HG02623 (cell line): Measurements from ENCODE around the gene HOXD12.

Experiments
- ATAC-seq: cut with Tn5 transposase; IDR thresholded peaks from one replicate; pipeline ENCODE4 v1.9.1; 2021; ENCODE audit warnings: moderate library complexity; ENCODE audit not compliant: unreplicated experiment

Gene HOXD12

DNA sequence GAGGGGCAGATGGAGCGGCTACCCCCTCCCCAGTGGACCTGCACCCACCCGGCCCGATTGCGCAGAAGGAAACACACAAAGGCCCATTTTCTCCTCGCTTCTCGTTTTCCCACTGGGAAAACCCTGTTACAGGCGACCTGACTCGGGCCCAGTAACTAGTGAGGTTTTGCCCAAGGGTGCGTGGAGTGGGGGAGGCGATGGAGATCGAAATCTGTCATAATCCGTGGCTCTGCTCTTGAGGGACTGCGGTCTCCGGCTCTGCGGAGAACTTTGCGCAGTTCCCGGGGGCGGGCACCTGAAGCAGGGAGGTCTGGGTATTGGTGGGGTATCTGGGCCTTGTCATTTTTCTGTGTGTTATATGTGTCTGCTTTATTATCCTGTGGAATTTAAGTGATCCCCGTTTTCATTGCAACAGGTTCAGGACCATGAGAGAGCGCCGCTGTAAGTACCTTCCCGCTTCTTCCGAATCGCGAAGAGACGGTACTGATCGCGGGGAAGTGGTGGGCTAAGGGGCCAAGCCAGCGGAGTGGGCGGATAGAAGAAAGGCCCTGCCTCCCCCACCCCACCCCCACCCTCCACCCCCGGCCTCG, 47.7 kb downstream of the HOXD12 start:
- ATAC-seq = no peak

DNA sequence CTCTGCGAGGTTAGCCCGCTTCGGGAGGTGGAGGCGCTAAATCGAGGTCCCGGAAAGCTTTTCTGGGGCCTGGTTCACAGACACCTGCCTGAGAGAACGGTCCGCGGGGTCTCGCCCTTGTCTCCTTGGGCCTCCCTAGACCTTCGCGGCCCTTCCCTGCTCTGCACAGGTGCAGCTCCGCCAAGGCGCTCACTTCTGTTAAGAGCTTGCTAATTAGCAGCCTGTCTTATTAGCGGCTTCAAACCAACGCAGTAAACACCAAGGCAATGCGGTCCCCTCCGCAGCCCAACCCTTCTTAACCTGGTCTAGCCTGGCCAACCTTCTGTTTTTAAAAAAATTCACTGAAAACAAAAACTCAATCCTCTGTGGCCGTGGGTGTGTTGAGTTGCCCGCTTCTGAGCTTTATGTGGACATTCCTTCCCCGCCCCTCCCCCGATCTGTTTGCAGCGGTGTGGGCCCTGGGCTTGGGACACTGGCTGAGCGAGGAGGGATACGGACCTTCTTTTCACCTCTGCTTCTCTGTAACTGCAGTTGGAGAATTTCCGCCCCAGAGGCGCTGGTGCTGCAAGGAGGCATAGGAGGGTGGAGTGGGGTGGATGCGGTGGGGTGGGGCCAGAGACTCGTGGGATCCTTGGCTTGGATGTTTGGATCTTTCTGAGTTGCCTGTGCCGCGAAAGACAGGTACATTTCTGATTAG, 48.4 kb downstream of the HOXD12 start:
- ATAC-seq = no peak

DNA sequence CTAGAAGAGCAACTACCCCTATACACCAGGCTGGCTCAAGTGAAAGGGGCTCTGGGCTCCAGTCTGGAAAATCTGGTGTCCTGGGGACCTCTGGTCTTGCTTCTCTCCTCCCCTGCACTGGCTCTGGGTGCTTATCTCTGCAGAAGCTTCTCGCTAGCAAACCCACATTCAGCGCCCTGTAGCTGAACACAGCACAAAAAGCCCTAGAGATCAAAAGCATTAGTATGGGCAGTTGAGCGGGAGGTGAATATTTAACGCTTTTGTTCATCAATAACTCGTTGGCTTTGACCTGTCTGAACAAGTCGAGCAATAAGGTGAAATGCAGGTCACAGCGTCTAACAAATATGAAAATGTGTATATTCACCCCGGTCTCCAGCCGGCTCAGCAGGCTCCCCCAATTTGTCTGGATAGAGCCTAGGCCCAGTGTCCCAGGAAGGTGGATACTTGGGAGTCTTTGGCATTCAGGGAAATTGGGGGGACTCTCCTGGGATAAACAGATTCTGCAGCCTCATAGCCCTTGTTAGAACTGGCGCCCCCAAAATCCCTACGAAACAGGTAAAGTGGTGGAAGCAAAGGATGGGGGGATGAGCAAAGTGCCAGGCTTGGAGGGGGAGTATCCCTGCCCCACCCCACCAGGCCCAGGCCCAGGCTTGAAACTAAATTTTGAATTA, 49.3 kb downstream of the HOXD12 start:
- ATAC-seq = no peak

DNA sequence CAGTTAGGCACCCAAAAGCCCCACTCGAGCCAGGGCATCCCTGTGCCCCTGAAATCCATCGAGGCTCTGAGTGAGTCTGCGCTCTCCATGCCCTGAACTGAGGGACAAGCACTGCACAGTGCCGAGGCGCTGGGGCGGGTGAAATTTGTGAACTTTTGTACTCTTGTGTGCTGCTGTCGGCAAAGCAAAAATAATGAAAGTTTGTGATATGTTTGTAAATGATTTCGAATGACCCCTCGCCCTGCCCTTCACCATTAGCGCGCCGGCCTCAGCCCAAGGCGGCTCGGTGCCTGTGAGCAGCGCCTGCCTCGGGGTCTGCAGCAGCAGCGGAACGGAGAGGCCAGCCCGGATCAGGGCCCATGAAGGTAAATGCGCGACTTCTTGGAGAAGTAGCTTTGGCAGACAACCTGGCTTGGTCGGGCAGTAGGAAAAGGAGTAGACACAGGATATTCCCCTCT, 49.9 kb downstream of the HOXD12 start:
- no peak for ATAC-seq

DNA sequence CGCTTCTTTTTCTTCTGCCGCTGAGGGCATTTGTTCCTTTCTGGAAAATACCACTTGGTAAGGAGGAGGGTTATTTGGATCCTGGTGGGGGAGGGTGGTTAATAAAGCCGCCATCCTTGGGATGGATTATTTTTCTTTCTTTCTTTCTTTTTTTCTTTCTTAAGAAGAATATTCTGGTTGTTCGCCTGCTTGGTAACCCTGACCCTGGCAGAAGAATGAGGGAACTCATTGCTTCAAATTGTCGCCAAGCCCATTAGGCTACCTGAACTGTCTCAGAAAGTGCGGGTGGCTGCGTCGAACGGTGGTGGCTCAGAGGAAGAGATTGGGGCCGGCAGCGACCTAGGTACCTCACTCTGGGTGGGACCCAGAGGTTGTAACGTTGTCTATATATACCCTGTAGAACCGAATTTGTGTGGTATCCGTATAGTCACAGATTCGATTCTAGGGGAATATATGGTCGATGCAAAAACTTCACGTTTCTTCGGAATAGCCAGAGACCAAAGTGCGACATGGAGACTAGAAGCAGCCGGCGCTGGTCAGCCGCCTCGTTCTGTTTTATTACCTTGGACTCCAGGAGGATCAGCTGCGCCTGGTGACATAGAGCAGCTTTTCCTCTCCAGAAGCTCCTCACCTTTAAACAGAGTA, 50.5 kb downstream of the HOXD12 start:
- no peak for ATAC-seq

DNA sequence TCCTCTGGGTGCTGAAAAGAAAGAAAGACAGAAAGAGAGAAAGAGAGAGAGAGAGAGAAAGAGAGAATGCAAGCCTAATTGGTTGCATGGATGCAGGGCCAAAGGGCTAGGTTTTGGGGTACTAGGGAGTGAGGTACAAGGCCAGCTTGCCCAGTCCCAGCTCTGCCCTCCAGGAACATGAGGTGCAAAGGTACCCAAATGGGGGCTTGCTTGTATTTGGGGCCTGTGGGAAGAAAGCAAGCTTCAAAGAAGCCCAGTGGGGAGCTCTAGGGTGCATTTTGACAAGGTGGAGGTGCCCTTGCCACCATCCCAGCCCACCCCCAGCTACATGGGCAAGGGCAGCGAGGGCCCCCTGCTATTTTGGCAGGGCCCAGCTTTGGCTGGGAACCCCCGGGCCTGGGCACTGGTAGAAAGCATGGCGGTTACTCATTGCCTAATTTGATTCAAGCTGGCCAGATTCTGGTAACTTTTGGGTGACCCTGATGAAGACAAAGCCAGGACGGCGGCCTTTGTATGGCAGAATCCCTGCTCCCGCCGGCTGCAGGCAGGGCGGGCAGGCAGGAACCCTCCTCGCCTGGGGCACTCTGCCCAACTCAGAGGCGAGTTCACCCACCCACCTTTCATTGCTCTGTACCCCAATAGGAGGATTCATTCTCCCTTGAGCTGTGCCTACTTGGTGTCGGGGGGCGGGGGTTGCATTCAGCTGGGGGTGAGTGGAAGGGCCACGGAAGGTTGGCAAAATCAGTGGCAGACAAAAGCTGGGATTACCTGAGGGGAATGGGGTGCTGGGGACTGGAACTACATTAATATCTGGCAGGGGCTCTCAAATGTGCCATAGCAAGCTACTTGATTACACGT, 51.2 kb downstream of the HOXD12 start:
- no peak for ATAC-seq

DNA sequence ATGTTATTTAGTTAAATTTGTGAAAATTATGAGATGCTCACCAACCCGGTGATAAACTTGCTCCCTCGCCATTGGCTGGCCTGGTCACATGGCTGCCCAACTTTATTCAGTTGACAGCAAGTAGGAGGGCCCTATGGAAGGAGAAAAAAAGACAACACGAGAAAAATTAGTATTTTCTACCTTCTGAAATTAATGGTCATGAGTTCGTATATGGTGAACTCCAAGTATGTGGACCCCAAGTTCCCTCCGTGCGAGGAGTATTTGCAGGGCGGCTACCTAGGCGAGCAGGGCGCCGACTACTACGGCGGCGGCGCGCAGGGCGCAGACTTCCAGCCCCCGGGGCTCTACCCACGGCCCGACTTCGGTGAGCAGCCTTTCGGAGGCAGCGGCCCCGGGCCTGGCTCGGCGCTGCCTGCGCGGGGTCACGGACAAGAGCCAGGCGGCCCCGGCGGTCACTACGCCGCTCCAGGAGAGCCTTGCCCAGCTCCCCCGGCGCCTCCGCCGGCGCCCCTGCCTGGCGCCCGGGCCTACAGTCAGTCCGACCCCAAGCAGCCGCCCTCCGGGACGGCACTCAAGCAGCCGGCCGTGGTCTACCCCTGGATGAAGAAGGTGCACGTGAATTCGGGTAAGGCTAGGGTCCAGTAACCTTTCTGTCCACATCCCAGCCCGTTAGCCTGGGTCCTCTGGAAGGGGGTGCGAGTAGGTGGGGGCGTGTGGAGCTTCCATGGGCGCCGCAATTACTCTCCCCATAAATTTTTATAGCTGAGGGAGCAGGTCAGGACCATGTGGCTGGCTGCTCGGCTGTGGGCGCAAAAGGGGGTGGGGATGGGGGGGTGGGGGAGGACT, 52.1 kb downstream of the HOXD12 start, which contains the start of gene HOXD4:
Gene HOXD4, plus strand, starts transcription at position 109 of the 846 bp plus-strand sequence. Its CDS starts 84 bp downstream, at position 193.
- no peak for ATAC-seq
